NCI-H510A treated with DMSO at 0.1 percent for 48 hours (cell line): Measurements from ENCODE around the gene NELFA.
"Not testable (repeated sequence)": the region's sequence is repeated elsewhere in the genome, so short reads cannot be mapped to it uniquely, and the experiment has no call there.

Experiments used
- DNase-seq: peaks from one replicate; lab custom pipeline; 2025; lab: John Stamatoyannopoulos, UW

NELFA gene

GRCh38 chr4:1993718-1994516, 14.9 kb downstream of the NELFA start:
- DNase-seq = not testable (repeated sequence)

GRCh38 chr4:1993169-1993516, 15.6 kb downstream of the NELFA start:
- DNase-seq = no peak

- no peak for DNase-seq
Measured at GRCh38 chr4:1992468-1993168, 16.2 kb downstream of the NELFA start.

- DNase-seq = no peak
Measured at GRCh38 chr4:1991596-1992434, 17.0 kb downstream of the NELFA start.

GRCh38 chr4:1991087-1991486, 17.7 kb downstream of the NELFA start:
- no peak for DNase-seq

- DNase-seq = no peak
Measured at GRCh38 chr4:1990676-1991075, 18.1 kb downstream of the NELFA start.

- no peak for DNase-seq
Measured at GRCh38 chr4:1990348-1990645, 18.5 kb downstream of the NELFA start.

- DNase-seq = no peak
Measured at GRCh38 chr4:1989533-1990347, 19.0 kb downstream of the NELFA start.

- DNase-seq = no peak
Measured at GRCh38 chr4:1988327-1988724, 20.4 kb downstream of the NELFA start.

- DNase-seq = no peak
Measured at GRCh38 chr4:1987721-1988326, 20.9 kb downstream of the NELFA start.

- no peak for DNase-seq
Measured at GRCh38 chr4:1987296-1987695, 21.5 kb downstream of the NELFA start.

GRCh38 chr4:1986578-1987210, 22.1 kb downstream of the NELFA start:
- no peak for DNase-seq

GRCh38 chr4:1985780-1986577, 22.8 kb downstream of the NELFA start:
- DNase-seq = no peak

- DNase-seq = no peak
Measured at GRCh38 chr4:1985294-1985693, 23.5 kb downstream of the NELFA start.

- no peak for DNase-seq
Measured at GRCh38 chr4:1984406-1985191, 24.2 kb downstream of the NELFA start.

GRCh38 chr4:1983846-1984405, 24.8 kb downstream of the NELFA start:
- no peak for DNase-seq

- DNase-seq = no peak
Measured at GRCh38 chr4:1983053-1983845, 25.5 kb downstream of the NELFA start.
